GM12878 (cell line): ENCODE data around the gene CDKL1. TPM values are rescaled to one million over a fixed set of nuclear protein-coding genes. Genes with fewer than 3 reads are reported as not detected.

ENCODE experiments used
- ATAC-seq: fragments of 200-7000 bp; cut with Tn5 transposase; 3 replicates; pipeline ENCODE4 v1.9.1; 2020; ENCODE audit warnings: mild to moderate bottlenecking, moderate library complexity
- BruUV-seq: library from RNA; stranded (reverse); fragments of 400-500 nt; replicated peaks from 2 replicates; lab custom pipeline; 2021; lab: Mats Ljungman, UMichigan
- CTCF ChIA-PET: fragments of 300-600 bp; sonication (Branson Sonifier 250); formaldehyde crosslinking; extraction: SDS; loops from one replicate; lab custom pipeline; 2021; ENCODE audit warnings: inconsistent platforms; lab: Yijun Ruan, JAX
- POLR2A ChIA-PET: fragments of 350-600 bp; formaldehyde crosslinking; extraction: SDS; loops from one replicate; lab custom pipeline; 2021; ENCODE audit warnings: inconsistent platforms; lab: Charles Lee
- RAD21 ChIA-PET: fragments of 300-600 bp; sonication (Branson Sonifier 250); formaldehyde crosslinking; loops from one replicate; lab custom pipeline; 2023; ENCODE audit warnings: antibody characterized with exemption; ENCODE audit not compliant: unreplicated experiment; lab: Charles Lee
- SMC1A ChIA-PET: fragments of 300-600 bp; sonication (Branson Sonifier 250); formaldehyde crosslinking; loops from one replicate; lab custom pipeline; 2023; ENCODE audit not compliant: unreplicated experiment, uncharacterized antibody; lab: Charles Lee
- DNase-seq: peaks from one replicate; pipeline ENCODE4 v3.0.0-alpha.2; 2011; ENCODE audit warnings: low read depth, low spot score
- FAIRE-seq: peaks from 3 replicates; lab custom pipeline; 2011; peaks lifted over from hg19 to GRCh38; lab: Jason Lieb, UNC
- H2AFZ ChIP-seq: 2 replicates; pipeline ENCODE4 v1.6.0; 2011; ENCODE audit warnings: low read depth, low read length, control low read depth; ENCODE audit not compliant: control insufficient read depth
- H3K27ac ChIP-seq: 2 replicates; pipeline ENCODE4 v1.5.1; 2011; ENCODE audit warnings: control low read depth; ENCODE audit not compliant: control insufficient read depth, insufficient read depth
- H3K27me3 ChIP-seq, 2 experiments: replicated peaks in 1 of 2; 2 replicates each; pipeline versions ENCODE4 v1.6.0 to v1.6.1; 2011; ENCODE audit warnings: low read length in 1 of 2; ENCODE audit not compliant: control insufficient read depth in 2 of 2, insufficient read depth in 2 of 2
- H3K36me3 ChIP-seq, 2 experiments: 2 replicates each; pipeline ENCODE4 v1.5.1; 2011; ENCODE audit warnings: low read length in 1 of 2; ENCODE audit not compliant: control insufficient read depth in 2 of 2, insufficient read depth in 2 of 2
- H3K4me1 ChIP-seq: 2 replicates; pipeline ENCODE4 v1.6.1; 2011; ENCODE audit warnings: mild to moderate bottlenecking, low read length, moderate library complexity, mixed read lengths; ENCODE audit not compliant: control insufficient read depth, insufficient read depth
- H3K4me2 ChIP-seq: 2 replicates; pipeline ENCODE4 v1.6.0; 2011; ENCODE audit warnings: control low read depth; ENCODE audit not compliant: control insufficient read depth, insufficient read depth
- H3K4me3 ChIP-seq: fragments of 200-600 bp; sonication (generic); 2 replicates; pipeline ENCODE4 v1.5.1; 2016
- H3K79me2 ChIP-seq: 2 replicates; pipeline ENCODE4 v1.6.0; 2011; ENCODE audit warnings: low read length; ENCODE audit not compliant: control insufficient read depth, insufficient read depth
- H3K9ac ChIP-seq: 2 replicates; pipeline ENCODE4 v1.8.0; 2011; ENCODE audit warnings: low read length, control low read depth, mixed read lengths; ENCODE audit not compliant: control insufficient read depth, insufficient read depth
- H3K9me3 ChIP-seq: replicated peaks from 3 replicates; pipeline ENCODE4 v1.5.1; 2011; ENCODE audit warnings: mild to moderate bottlenecking, low read length; ENCODE audit not compliant: control insufficient read depth, insufficient read depth
- H4K20me1 ChIP-seq: 2 replicates; pipeline ENCODE4 v1.6.0; 2011; ENCODE audit not compliant: control insufficient read depth, insufficient read depth
- E4F1 ChIP-seq: fragments of 450-650 bp; IDR thresholded peaks from 2 replicates; pipeline ENCODE4 v1.6.1; 2018; ENCODE audit warnings: borderline replicate concordance, mild to moderate bottlenecking; ENCODE audit not compliant: partially characterized antibody
- FOS ChIP-seq: IDR thresholded peaks from 3 replicates; pipeline ENCODE4 v1.6.1; 2011; ENCODE audit warnings: borderline replicate concordance; ENCODE audit not compliant: insufficient read length; ENCODE audit errors: extremely low read depth
- NBN ChIP-seq: fragments of 450-650 bp; IDR thresholded peaks from 2 replicates; pipeline ENCODE4 v1.6.1; 2016
- TBL1XR1 ChIP-seq: IDR thresholded peaks from 2 replicates; pipeline ENCODE4 v1.6.1; 2012; ENCODE audit warnings: low read depth, low read length, improper control_type of control experiment
- YY1 ChIP-seq: IDR thresholded peaks from 2 replicates; pipeline ENCODE4 v1.6.1; 2011; ENCODE audit warnings: low read depth, mild to moderate bottlenecking, low read length
- ZBED1 ChIP-seq: IDR thresholded peaks from 2 replicates; pipeline ENCODE4 v1.6.1; 2016; ENCODE audit warnings: borderline replicate concordance
- ZNF622 ChIP-seq: fragments of 450-650 bp; IDR thresholded peaks from 2 replicates; pipeline ENCODE4 v1.6.1; 2017; ENCODE audit warnings: mild to moderate bottlenecking, inconsistent platforms
- in situ Hi-C: fragments of 300-500 bp; cut with MboI; formaldehyde crosslinking; loops from 9 replicates; pipeline ENCODE4 v1.14.3; 2018; ENCODE audit warnings: mixed read lengths
- intact Hi-C: fragments of 100-400 bp; cut with micrococcal nuclease; formaldehyde crosslinking; loops from one replicate; pipeline ENCODE4 v1.14.2; 2022; ENCODE audit not compliant: unreplicated experiment
- polyA plus RNA-seq, 11 experiments: library from polyadenylated mRNA; depleted of rRNA in 4 of 11; unstranded in 6 of 11; stranded (reverse) in 5 of 11; fragments of >200 nt; fragmentation: Nextera tagmentation in 4 of 11; fragmentation: Illumina TruSeq in 1 of 11; extraction: Ambion mirVana in 4 of 11; extraction: Trizol in 1 of 11; gene quantifications; 1 replicate in 1 of 11; 2 replicates in 10 of 11; pipeline versions ENCODE4 v1.2.1 to v1.2.3, GENCODE V29; 2011 to 2016; ENCODE audit warnings: inconsistent platforms in 2 of 11, missing spikeins in 2 of 11, low read depth in 1 of 11
- total RNA-seq, 4 experiments: library from RNA; depleted of rRNA in 3 of 4; stranded (reverse); fragments of >200 nt in 3 of 4; fragmentation: Illumina TruSeq in 1 of 4; extraction: Trizol in 1 of 4; gene quantifications; 2 replicates each; pipeline versions ENCODE4 v1.2.1 to v1.2.3, GENCODE V29; 2013 to 2021

The CDKL1 gene
- total and polyA plus RNA-seq, 10 of the 15 experiments (the other 5 are each of a cell fraction or from before 2014, with no cell fraction given), result 9.0 to 19.0 (median 11.1) TPM

- Histone ChIP-seq H4K20me1 (no peaks in the 10 kb centered on the region), H3K9me3 (no peaks in the 10 kb centered on the region), H3K79me2 (no peaks in the 10 kb centered on the region), H3K4me2 (no peak overlapping the region), H3K4me3 (no peak overlapping the region), H3K36me3 (peaks cover 2 to 13% of the 10 kb centered on the region in 2 experiments; a peak in 2 of 4 replicates), H2AFZ (no peak overlapping the region)
- POLR2A ChIA-PET, result interaction anchor here (1.4 kb wide), 1 partner anchor 21 kb away, joined by 3 read pairs; no protein-coding TSS in a partner anchor
- TF ChIP-seq TBL1XR1 (no peak), NBN (no peak), FOS (no peak), E4F1 (no peak), ZBED1 (no peak), YY1 (no peak), ZNF622 (no peak)
- TF ChIP-seq, all 136 proteins: peak for 0
- no peak overlapping the region; the same call in 1 of the 2 replicates for H3K27ac ChIP-seq
- CTCF ChIA-PET, result interaction anchor here (0.6 to 4.7 kb wide), 3 partner anchors 11 to 444 kb away, joined by 3 to 30 read pairs (median 3); no protein-coding TSS in a partner anchor
- RAD21 ChIA-PET, result interaction anchor here (0.9 kb wide), 1 partner anchor 10 kb away, joined by 4 read pairs; no protein-coding TSS in a partner anchor
- ATAC-seq, result no peak
- H3K4me1 ChIP-seq, result peaks cover 5% of the 10 kb centered on the region
- no peak for DNase-seq
- in situ Hi-C loops (no loop called here), intact Hi-C loops (no loop called here)
- no peaks in the 10 kb centered on the region for H3K27me3 ChIP-seq
- FAIRE-seq, result no peak
- no peak overlapping the region for H3K9ac ChIP-seq
- BruUV-seq, result no TSS peak
- SMC1A ChIA-PET, result interaction anchor here (0.6 to 1.1 kb wide), 4 partner anchors 10 to 762 kb away, joined by 3 to 6 read pairs (median 3); no protein-coding TSS in a partner anchor
These were observed 65.1 kb downstream of the CDKL1 start for GRCh38 chr14:50331596-50331995.
